Central memory CD8-positive, alpha-beta T cell (primary cell): Measurements from ENCODE around the gene VWA8.

ENCODE experiments used
- ATAC-seq: fragments of 150-1000 bp; cut with Tn5 transposase; replicated peaks from 2 replicates; pipeline ENCODE4 v1.10.0; 2022; ENCODE audit warnings: mild to moderate bottlenecking, moderate FRiP score, moderate number of reproducible peaks; ENCODE audit not compliant: poor library complexity, severe bottlenecking; ENCODE audit errors: extremely low read depth
- DNase-seq, 2 donors: peaks; one replicate each; pipeline ENCODE4 v3.0.0; 2021; ENCODE audit warnings: low spot score in 2 of 2
- H3K27ac Mint-ChIP-seq: one replicate; pipeline ENCODE4 v1.8.0; 2022; ENCODE audit warnings: low read depth, mild to moderate bottlenecking, moderate library complexity, mixed read lengths
- H3K27me3 Mint-ChIP-seq: one replicate; pipeline ENCODE4 v1.8.0; 2022; ENCODE audit warnings: mixed read lengths
- H3K36me3 Mint-ChIP-seq: one replicate; pipeline ENCODE4 v1.8.0; 2022; ENCODE audit warnings: mild to moderate bottlenecking, moderate library complexity, mixed read lengths; ENCODE audit not compliant: insufficient read depth
- H3K4me1 Mint-ChIP-seq: one replicate; pipeline ENCODE4 v1.8.0; 2022; ENCODE audit warnings: mixed read lengths
- H3K4me3 Mint-ChIP-seq: one replicate; pipeline ENCODE4 v1.8.0; 2022; ENCODE audit warnings: mild to moderate bottlenecking, moderate library complexity, mixed read lengths
- H3K9me3 Mint-ChIP-seq: one replicate; pipeline ENCODE4 v1.8.0; 2022; ENCODE audit warnings: mixed read lengths

Gene VWA8

DNA sequence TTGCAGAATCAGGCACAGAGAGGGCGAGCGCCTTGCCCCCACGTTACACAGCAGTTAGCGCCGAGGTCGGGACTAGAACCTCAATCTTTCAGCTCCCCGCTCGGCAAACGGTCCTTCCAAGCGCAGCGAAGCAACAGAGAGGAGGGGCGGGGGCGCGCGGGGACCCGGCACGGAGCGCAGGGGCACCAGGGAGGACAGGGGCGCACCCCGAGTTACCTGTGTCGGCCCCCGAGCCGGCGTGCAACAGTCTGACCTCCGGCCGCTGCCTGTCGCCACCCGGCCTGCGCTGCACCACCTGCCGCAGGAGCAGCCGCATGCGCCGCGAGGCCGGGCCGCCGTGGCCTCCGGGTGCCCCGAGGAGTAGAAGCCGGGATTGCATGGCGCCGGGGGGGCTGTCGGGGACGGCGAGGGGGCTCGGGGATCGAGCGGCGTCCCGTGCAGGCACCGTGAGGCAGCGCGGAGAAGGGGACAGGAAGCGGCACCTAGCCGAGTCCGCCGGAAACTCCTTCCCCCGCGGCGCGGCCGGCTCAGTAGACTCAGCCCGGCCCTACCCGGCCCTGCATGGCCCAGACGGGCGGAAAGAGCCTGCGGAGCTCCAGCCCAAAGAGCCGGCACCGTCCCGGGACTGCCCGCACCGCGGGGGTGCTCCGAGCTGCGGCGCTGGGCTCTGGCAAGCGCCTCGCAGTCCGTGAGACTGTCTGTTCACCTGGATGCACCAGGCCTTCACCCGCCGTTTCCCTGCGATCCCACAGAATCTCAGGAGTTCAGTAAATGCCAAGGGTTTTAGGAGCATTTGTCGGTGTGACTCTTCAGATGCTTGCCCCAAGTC lies at the start of gene VWA8:
Gene VWA8 (minus strand): TSS at position 473 of the 829 bp plus-strand sequence. CDS start 94 bp downstream, at position 379.
- Mint-ChIP-seq H3K4me3 (peak within 1 kb of the TSS; percentile 91), H3K27ac (peak within 1 kb of the TSS; percentile 78), H3K9me3 (no peaks in the 10 kb centered on the region), H3K36me3 (peaks cover 3% of the 10 kb centered on the region), H3K4me1 (peaks cover 38% of the 10 kb centered on the region), H3K27me3 (no peaks in the 10 kb centered on the region)
- ATAC-seq (peak; percentile 95), DNase-seq (peak; percentile 76 to 77)

DNA sequence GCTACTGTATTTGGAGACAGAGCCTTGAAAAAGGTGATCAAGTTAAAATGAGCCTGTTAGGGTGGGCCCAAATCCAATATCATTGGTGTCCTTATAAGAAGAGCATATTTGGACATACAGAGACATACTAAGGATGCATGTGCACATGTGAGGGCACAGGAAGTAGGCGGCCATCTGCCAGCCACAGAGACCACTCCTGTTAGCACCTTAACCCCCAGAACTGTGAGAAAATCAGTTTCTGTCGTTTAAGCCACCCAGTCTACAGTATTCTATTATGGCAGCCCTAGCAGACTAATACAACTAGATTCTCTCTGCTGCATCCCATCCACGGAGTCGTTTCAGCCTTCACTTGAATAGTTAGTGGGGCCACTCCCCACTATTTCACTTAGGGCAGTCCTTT lies 48.1 kb upstream of the VWA8 start:
- H3K36me3 Mint-ChIP-seq = no peaks in the 10 kb centered on the region
- H3K27me3 Mint-ChIP-seq = peaks cover 8% of the 10 kb centered on the region
- no peaks in the 10 kb centered on the region for H3K9me3 Mint-ChIP-seq
- DNase-seq (no peak), ATAC-seq (peak; percentile 56)
- H3K4me3 Mint-ChIP-seq = no peak overlapping the region
- no peak overlapping the region for H3K27ac Mint-ChIP-seq
- H3K4me1 Mint-ChIP-seq = no peaks in the 10 kb centered on the region

GRCh38 chr13:42007844-42008243 lies 46.9 kb upstream of the VWA8 start:
- Mint-ChIP-seq H3K4me3 (no peak overlapping the region), H3K27ac (no peak overlapping the region), H3K27me3 (peaks cover 8% of the 10 kb centered on the region), H3K4me1 (no peaks in the 10 kb centered on the region), H3K9me3 (no peaks in the 10 kb centered on the region), H3K36me3 (no peaks in the 10 kb centered on the region)
- DNase-seq (no peak), ATAC-seq (no peak)

DNA sequence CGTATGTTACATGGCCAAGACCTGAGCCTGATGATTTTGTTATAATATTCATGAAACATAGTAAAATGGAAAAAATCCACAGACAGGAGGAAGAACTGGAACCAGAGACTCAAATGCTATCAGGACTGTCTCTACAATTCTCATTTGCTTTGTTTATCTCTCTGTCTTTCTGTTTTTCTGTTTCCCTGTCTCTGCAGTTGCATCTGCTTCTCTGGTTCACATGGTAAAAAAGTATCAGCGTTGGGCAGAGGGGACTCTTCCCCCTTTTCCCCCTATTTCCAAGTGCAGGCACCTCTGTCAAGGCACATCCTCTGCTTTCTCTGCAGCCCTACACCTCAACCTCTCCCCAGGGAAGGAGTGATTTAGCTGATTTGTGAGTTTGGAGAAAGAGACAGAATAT lies 41.2 kb upstream of the VWA8 start:
- no peak for ATAC-seq
- Mint-ChIP-seq H3K9me3 (no peaks in the 10 kb centered on the region), H3K4me1 (no peaks in the 10 kb centered on the region), H3K4me3 (no peak overlapping the region), H3K27me3 (peaks cover 24% of the 10 kb centered on the region), H3K27ac (no peak overlapping the region), H3K36me3 (peaks cover 2% of the 10 kb centered on the region)
- DNase-seq = no peak

DNA sequence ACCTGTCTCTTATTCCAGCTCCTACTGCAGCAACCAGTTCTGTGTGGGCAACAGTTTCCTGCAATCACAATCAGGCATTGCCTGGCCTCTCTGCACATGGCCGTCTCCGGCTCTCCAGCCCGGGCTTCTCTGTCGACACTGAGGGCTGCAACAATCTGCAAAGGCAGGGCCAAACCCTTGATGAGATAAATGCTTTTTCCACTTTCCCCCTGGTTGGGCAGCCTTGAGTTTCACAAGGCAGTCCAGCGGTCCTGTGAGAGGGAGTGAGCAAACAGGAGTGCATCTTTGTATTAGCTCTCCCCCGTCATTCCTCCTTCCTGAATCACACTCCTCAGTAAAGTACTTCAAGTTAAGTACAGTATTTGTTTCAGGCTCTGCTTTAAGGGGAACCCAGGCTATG lies 40.7 kb upstream of the VWA8 start:
- peaks cover 2% of the 10 kb centered on the region for H3K36me3 Mint-ChIP-seq
- no peak overlapping the region for H3K27ac Mint-ChIP-seq
- DNase-seq = no peak
- no peak overlapping the region for H3K4me3 Mint-ChIP-seq
- no peaks in the 10 kb centered on the region for H3K4me1 Mint-ChIP-seq
- ATAC-seq = no peak
- peaks cover 24% of the 10 kb centered on the region for H3K27me3 Mint-ChIP-seq
- H3K9me3 Mint-ChIP-seq = no peaks in the 10 kb centered on the region

DNA sequence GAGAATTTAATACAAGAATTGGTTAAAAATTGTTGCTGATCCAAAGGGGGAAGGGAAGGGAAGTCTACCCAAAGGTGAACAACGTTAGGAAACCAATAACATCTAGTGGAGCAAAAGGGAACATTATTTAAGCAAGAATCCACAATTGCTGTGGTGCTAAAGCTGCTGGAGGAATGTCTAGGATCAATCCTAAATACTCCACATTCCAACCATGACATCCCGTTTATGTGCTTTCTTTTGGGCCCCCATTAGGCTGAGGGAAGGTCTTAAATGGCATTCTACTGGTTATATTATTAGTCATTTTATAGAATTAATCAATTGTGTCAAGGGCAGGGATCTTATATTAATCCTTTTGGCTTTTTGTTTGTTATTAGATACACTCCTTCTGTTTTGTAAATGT lies 39.9 kb upstream of the VWA8 start:
- H3K4me3 Mint-ChIP-seq = no peak overlapping the region
- H3K36me3 Mint-ChIP-seq = peaks cover 2% of the 10 kb centered on the region
- no peaks in the 10 kb centered on the region for H3K9me3 Mint-ChIP-seq
- no peak for ATAC-seq
- no peak for DNase-seq
- no peaks in the 10 kb centered on the region for H3K4me1 Mint-ChIP-seq
- no peak overlapping the region for H3K27ac Mint-ChIP-seq
- H3K27me3 Mint-ChIP-seq = peaks cover 24% of the 10 kb centered on the region

DNA sequence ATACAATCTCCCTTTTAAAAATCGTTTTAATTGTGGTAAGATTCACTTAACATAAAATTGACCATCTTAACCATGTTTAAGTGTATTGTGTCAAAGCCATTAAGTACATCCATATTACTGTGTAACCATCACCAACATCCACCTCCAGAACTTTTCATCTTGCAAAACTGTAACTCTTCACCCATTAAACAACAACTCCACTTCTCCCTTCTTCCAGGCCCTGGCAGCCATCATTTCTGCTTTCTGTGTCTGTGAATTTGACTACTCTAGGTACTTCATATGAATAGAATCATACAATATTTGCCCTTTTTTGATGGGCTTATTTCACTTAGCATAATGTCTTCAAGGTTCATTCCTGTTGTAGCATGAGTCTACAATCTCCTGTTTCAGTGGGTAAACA lies 36.5 kb upstream of the VWA8 start:
- no peaks in the 10 kb centered on the region for H3K4me1 Mint-ChIP-seq
- H3K27ac Mint-ChIP-seq = no peak overlapping the region
- H3K36me3 Mint-ChIP-seq = peaks cover 3% of the 10 kb centered on the region
- ATAC-seq = no peak
- H3K4me3 Mint-ChIP-seq = no peak overlapping the region
- H3K27me3 Mint-ChIP-seq = peaks cover 24% of the 10 kb centered on the region
- no peak for DNase-seq
- H3K9me3 Mint-ChIP-seq = no peaks in the 10 kb centered on the region

DNA sequence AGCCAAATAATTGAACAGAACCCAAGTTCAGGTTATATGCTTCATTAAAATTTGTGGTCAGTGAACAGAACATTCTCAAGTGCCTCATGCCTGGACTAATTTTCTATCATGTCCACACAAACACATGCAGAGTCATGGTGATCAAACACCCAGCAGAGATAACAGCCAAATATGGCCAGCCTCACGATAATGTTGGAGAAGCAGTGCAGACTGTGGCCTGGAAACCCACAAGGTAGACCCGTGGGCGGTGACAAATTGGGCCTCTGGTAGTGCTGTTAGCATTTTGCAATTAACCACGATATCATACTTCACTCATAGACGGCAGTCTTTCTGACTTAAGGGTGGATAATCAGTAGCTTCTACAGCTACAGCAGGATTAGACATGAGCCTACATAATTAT lies 35.0 kb upstream of the VWA8 start:
- Mint-ChIP-seq H3K9me3 (no peaks in the 10 kb centered on the region), H3K4me3 (no peak overlapping the region)
- no peak for DNase-seq

GRCh38 chr13:41995336-41995735 lies 34.4 kb upstream of the VWA8 start:
- DNase-seq (no peak), ATAC-seq (no peak)
- Mint-ChIP-seq H3K27me3 (peaks cover 20% of the 10 kb centered on the region), H3K27ac (no peak overlapping the region), H3K4me3 (no peak overlapping the region), H3K9me3 (no peaks in the 10 kb centered on the region), H3K36me3 (peaks cover 1% of the 10 kb centered on the region), H3K4me1 (no peaks in the 10 kb centered on the region)

More for the DNA sequence above, 35.0 kb upstream of the VWA8 start:
- no peak for ATAC-seq
- Mint-ChIP-seq H3K27me3 (peaks cover 24% of the 10 kb centered on the region), H3K4me1 (no peaks in the 10 kb centered on the region), H3K27ac (no peak overlapping the region), H3K36me3 (peaks cover 1% of the 10 kb centered on the region)

GRCh38 chr13:41994696-41995095 lies 33.8 kb upstream of the VWA8 start:
- H3K4me3 Mint-ChIP-seq = no peak overlapping the region
- H3K9me3 Mint-ChIP-seq = no peaks in the 10 kb centered on the region
- no peak overlapping the region for H3K27ac Mint-ChIP-seq
- no peak for DNase-seq
- peaks cover 1% of the 10 kb centered on the region for H3K36me3 Mint-ChIP-seq
- H3K4me1 Mint-ChIP-seq = no peaks in the 10 kb centered on the region
- no peak for ATAC-seq
- peaks cover 14% of the 10 kb centered on the region for H3K27me3 Mint-ChIP-seq

DNA sequence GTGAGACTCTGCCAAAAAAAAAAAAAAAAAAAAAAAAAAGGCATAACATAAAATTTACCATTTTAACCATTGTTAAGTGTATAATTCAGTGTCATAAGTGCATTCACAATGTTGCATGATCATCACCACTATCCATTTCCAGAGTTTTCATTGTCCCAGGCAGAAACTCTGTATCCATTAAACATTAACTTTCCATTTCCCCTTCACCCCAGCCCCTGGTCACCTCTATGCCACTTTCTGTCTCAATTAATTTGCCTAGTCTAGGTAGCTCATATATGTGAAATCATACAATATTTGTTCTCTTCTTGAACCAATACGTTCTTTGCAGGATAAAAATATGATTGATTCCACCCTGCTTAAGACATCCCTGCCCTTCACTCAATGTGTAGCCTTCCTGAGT lies 31.0 kb upstream of the VWA8 start:
- Mint-ChIP-seq H3K27me3 (peaks cover 6% of the 10 kb centered on the region), H3K4me1 (no peaks in the 10 kb centered on the region), H3K4me3 (no peak overlapping the region), H3K27ac (no peak overlapping the region), H3K9me3 (no peaks in the 10 kb centered on the region), H3K36me3 (peaks cover 2% of the 10 kb centered on the region)
- ATAC-seq (no peak), DNase-seq (no peak)

GRCh38 chr13:41988244-41988643 lies 27.3 kb upstream of the VWA8 start:
- Mint-ChIP-seq H3K4me3 (no peak overlapping the region), H3K9me3 (no peaks in the 10 kb centered on the region), H3K27ac (no peak overlapping the region), H3K27me3 (peaks cover 25% of the 10 kb centered on the region), H3K4me1 (no peaks in the 10 kb centered on the region), H3K36me3 (peaks cover 2% of the 10 kb centered on the region)
- DNase-seq (no peak), ATAC-seq (no peak)

GRCh38 chr13:41985788-41986508 lies 25.0 kb upstream of the VWA8 start:
- Mint-ChIP-seq H3K36me3 (peaks cover 2% of the 10 kb centered on the region), H3K27me3 (peaks cover 25% of the 10 kb centered on the region), H3K27ac (no peak overlapping the region), H3K4me3 (no peak overlapping the region), H3K9me3 (no peaks in the 10 kb centered on the region), H3K4me1 (no peaks in the 10 kb centered on the region)
- DNase-seq (no peak), ATAC-seq (no peak)
